ENCODE data around the gene VPS13D.
"Not testable (repeated sequence)": the region's sequence is repeated elsewhere in the genome, so short reads cannot be mapped to it uniquely, and the experiment has no call there.

Gene VPS13D

DNA sequence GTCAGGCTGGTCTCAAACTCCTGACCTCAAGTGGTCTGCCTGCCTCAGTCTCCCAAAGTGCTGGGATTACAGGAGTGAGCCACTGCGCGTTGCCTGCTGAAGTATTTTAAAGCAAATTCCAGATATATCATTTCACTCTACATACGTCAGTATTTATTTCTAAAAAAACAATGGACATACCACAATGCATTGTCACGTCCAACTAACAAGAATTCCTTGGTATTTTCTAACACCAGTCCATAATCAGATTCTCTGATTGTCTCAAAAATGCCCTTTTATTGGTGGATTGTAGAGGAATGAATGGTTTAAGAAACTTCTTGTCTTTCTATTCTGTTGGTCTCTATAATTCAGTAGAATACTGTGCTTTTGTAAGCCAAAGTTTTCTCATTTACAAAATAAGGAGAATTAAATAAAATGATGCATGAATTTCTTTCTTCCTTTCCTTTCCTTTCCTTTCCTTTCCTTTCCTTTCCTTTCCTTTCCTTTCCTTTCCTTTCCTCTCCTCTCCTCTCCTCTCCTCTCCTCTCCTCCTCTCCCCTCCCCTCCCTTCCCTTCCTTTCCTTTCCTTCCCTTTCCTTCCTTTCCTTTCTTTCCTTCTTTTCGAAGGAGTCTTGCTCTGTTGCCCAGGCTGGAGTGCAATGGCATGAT, 55.8 kb downstream of the VPS13D start:
- no peak for DNase-seq (ENCODE audit: low read depth in 1 of 2, low spot score in 1 of 2)

DNA sequence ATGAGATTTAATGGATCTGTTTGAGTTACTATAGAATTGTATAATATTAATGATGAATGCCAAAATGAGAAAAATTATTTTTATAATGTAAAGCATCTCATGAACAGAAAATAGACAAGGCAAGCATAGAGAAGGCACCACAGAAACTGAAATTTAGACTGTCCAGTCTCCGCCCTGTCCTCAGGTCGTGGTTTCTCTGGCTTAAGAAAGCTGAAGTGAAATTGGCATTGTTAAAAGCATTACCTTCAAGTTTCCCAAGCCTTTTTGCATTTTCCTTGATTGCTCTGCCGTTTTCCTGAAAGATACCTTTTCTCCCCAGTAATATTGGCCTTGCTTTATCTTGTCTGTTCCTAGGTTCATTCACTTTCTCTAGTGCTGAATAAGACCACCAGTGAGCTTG, 58.0 kb downstream of the VPS13D start:
- DNase-seq (ENCODE audit: low read depth in 1 of 2, low spot score in 1 of 2) = no peak

DNA sequence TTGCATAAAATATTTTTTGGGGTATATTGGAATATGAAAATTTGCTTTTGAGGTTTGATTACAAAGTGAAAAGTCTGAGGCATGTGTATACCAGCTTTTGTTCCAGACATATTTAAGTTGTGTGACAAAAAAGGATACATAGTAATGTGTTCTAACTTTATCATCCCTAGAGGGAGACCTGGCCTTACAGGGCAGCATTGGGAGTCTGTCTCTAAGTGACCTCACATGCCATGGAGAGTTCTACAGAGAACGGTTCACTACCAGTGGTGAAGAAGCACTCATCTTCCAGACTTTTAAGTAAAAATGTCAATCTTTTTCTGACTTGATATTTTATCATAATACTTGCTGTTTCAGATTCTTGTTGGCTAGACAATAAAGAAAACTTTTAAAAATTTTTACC, 61.0 kb downstream of the VPS13D start:
- no peak for DNase-seq (ENCODE audit: low read depth in 1 of 2, low spot score in 1 of 2)

DNA sequence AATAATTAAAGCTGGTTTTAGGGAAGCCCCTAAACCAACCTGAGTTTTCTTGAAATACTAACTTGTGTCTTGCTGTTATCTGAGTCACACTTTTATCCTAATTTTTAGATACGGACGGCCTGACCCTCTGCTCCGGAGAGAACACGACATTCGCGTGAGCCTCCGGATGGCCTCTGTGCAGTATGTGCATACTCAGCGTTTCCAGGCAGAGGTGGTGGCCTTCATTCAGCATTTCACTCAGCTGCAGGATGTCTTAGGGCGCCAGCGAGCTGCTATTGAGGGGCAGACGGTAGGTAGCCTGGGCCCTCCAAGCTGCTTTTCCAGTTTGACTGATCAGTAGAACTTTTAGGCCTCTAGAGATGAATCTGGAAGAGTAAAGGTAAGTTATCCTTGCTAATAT, 63.6 kb downstream of the VPS13D start:
- DNase-seq (ENCODE audit: low read depth in 1 of 2, low spot score in 1 of 2) = no peak

DNA sequence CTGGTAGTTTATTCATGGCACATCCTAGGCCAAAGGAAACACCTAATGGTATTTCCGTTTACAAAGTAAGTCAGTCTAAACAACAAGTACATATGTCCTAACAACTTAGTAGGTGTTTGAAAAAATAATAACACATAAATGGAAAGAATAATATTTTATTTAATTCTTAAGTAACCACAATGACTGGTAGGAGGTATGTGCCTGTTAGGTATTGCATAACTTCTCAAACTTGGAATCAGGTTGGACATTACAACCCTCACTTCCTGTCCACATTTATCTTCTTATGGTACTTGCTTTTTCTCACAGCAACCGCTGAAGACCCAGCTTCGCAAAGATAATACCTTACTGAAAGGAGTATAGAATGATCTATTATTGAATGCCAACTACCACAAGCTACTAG, 64.2 kb downstream of the VPS13D start:
- DNase-seq (ENCODE audit: low read depth in 1 of 2, low spot score in 1 of 2) = no peak

DNA sequence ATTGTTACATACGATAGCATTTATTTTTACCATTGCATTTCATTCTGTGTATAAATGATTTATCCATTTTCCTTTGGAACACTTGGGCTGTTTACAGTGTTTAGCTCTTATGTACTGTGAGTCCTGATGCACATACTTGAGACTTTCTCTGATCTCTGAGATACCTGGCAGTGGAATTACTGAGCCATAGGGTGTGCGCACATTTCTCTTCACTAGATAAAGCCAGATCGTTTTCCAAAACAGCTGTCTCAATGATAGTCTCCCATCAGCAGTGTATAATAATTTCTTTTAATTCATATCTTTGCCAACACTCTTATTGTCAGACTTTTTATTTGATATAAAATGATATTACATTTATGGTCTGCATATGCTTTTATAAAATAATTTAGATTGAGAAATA, 66.2 kb downstream of the VPS13D start:
- DNase-seq (ENCODE audit: low read depth in 1 of 2, low spot score in 1 of 2) = no peak

DNA sequence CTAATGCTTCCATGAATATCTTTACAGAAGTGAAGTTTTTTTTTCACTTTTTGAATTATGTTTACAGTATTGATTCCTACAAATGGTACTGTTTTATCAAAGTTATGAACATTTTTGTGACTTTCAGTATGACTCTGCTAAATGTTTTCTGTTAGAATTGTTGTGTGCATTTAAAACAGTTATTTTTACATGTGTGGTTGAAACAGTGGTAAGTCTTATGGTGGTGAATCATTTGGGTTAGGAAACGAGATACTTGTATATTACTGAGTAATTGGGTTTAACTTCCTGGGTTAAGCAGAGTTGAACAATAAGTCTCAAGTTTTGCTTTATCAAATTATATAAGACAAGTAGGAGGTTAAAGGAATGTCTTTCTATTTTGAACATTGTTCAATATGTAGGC, 66.8 kb downstream of the VPS13D start:
- DNase-seq (ENCODE audit: low read depth in 1 of 2, low spot score in 1 of 2) = no peak

DNA sequence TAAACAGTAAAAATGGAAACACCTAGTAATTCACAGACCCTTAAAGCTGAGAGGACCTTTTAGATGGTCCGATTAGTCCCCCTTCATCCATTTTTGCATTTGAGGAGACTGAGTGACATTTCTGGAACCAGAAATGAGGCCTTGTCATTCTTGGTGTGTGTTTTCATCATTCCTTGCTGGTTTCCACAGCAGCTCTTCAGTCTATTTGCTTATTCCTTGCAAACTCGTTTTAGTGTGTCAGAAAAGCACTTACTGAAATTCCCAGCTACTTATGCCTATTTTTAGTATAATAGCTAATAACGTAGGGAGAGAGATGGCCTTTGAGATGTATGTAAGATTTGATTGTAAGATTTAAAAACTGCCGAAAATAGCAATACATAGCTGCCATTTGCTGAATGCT, 70.9 kb downstream of the VPS13D start:
- no peak for DNase-seq (ENCODE audit: low read depth in 1 of 2, low spot score in 1 of 2)

DNA sequence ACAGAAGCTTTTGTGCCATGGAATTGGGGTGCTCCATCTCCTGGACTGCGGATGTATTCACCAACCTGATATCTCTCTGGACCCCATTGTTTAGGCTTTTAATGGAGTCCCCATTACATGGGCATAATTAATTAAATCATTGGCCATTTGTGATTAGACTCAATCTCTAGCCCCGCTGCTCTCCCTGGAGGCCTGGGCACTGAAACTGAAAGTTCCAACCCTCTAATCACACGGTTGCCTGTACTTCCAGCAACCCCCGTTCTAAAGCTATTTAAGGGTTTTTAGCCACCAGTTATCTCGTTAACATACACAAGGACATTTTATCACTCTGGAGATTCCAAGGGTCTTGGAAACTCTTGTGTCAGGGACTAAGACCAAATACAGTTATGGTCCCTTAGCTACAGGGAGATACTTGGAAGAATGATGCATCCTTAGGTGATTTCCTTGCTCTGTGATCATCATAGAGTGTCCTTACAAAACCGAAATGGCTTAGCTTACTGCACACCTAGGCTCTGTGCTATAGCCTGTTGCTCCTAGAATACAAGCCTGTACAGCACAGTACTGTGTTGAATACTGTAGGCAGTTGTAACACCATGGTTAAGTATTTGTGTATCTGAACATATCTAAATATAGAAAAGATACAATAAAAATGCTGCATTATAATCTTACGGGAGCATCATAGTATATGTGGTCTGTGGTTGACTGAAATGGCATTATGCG, 71.8 kb downstream of the VPS13D start:
- no peak for DNase-seq (ENCODE audit: low read depth in 1 of 2, low spot score in 1 of 2)

DNA sequence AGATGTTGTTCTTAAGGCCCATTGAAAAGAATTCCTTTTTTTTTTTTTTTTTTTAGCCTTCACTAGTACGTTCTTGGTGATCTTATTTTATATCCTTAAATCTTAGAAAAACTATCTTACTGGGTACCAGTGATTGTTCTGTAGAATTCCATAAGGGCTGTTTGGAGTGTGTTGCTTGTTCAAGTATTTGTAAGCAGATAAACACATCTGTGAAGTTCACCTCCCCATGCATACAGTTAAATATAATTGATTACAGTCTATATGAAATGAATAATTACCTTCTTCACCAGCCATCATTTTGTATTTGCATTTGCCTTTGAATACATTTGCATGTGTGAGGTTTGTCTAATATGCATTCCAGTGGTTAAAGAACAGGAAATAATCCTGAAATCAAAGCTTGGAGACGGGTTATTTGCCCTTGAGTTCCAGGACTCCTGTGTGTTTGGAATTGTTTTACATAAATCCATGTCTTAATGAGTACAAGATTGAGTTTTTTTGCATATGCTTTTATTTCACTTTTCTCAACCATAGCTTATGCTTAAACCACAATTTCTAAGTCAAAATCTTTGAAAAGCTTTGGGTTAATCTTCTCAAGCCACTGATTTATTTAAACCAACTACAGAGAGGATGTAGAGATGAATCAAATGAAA, 73.1 kb downstream of the VPS13D start:
- DNase-seq (ENCODE audit: low read depth in 1 of 2, low spot score in 1 of 2) = no peak

DNA sequence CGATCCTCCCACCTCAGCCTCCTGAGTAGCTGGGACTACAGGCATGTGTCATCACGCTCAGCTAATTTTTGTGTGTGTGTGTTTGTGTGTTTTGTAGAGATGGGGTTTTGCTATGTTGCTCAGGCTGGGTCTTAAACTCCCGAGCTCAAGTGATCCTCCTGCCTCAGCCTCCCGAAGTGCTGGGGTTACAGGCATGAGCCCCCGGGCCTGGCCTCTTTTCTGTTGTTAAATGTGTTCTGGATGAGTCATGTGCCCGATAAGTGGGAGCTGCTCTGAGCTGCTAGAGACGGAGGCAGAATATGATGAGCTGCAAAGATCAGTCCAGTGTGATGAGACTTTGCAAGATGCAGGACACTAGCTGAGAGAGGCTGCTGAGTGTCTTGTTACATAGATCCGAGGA, 75.5 kb downstream of the VPS13D start:
- DNase-seq (ENCODE audit: low read depth in 1 of 2, low spot score in 1 of 2) = no peak

DNA sequence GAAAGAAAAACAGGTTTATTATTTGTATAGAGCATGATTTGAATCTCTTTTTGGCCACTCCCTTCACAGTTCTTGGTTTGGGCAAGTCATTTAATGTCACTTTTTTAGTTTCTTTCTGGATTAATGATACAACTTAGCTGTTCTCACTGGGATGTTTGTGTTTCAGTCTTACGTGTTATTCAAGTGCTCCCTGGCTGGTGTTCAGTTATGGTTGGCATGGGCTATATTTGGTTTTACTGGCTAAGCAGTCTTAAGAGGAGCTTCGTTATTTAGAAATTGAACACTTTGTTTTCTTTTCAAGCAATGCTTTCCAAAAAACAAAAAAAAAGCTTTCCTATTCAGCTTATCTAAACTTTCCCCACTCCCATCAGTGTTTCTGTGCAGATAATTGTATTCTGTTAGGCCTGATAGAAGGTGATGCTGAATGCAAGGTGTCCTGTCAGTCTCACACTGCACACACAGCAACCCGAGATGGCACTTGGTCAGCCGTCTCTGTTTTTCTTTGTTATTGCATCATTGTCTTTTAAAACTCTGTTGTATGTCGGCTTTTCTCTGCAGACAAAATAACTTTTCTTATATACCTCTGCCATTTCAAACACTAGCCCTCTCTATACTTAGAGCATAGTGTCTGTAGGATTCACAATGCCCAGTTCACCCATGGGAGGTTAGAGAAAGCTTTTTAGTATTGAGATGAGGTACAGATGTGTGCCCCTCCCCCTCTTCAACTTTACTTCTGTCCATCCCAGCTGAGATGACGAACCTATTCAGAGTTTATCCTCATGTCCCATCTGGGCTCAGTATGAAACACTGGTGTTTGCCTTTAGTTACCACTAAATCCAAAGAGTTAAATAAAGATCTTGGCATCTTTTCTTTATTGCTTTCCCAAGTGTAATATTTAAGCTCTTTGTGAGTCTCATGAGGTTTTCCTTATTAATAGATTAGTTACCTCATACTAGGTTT, 80.2 kb downstream of the VPS13D start:
- no peak for DNase-seq (ENCODE audit: low read depth in 1 of 2, low spot score in 1 of 2)

DNA sequence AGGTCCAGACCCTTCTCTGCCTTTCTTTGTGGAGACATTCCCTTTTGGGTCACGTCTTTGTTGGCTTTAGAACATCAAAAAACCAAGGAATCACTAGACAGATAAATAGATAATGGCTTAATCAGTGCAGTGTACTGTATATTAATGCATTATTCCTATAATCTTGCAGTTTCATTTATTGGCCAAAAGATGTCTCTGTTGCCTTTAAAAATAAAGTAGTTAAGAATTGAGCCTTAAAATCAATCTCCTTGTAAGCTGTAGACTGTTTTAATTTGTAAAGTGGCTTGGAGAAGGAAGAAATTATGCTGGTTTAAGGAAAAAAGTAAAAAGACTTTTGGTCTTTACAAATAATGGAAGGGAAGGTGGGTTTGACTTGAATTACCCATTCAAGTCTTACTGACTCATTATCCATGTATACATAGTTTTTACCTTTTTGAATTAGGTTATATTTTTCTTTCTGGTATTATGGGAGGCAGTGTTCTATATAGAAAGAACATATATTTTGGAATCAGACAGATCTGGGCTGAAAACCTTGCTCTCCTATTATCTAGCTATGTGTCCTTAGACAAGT, 84.6 kb downstream of the VPS13D start:
- DNase-seq (ENCODE audit: low read depth in 1 of 2, low spot score in 1 of 2) = no peak

DNA sequence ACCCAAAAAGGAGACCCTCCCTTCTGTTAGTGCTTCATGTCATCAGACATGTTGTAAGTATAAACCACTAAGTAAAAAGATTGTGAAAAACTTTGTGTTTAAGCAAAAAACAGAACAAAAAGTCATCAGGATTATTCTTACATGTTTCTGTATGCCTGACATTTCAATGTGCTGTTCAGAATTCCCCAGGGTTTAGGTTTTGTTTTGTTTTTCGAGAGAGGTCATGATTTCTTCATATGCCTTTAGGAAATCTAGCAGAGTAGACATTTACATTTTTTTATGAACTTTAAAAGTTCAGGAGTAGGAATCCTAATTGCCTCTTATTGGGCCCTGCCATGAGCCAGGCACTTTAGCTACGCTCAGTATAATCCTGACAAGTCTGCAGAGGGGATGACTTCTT, 85.3 kb downstream of the VPS13D start:
- no peak for DNase-seq (ENCODE audit: low read depth in 1 of 2, low spot score in 1 of 2)

DNA sequence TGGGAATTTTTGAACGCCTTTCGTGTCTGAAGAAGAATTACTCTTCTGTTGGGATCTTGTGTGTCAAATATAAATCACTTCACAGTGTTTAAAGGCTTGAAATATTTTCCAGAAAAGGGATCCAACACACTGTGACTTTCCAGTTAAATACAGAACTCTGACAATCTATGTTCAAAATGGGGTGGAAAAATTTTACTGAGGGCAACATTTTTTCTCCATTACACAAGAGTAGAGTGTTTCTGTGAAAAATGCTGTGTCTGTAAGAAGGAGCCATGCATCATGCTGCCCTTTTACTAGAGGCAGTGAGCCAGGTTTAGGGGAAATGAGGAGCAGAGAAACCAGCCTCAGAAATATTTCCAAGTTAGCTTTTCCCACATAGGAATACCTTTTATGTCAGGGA, 86.5 kb downstream of the VPS13D start:
- no peak for DNase-seq (ENCODE audit: low read depth in 1 of 2, low spot score in 1 of 2)

DNA sequence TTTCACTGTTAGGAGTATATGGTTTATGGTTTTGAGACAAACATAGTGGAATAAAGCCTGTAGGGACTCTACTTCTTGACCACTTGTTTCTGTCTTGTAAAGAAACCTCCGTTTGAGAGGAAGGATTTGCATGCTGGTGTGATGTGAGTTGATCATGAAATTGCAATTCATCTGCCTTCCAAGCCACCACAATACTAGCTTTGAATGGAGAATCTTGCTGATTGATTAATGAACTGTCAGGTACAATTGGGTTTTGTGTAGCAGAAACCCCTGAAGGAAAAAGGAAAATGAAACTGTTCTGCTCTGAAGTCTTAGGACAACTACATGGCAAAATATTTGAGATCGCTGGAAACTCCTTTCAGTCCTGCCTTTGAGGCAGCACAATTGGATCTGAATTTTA, 90.7 kb downstream of the VPS13D start:
- no peak for DNase-seq (ENCODE audit: low read depth in 1 of 2, low spot score in 1 of 2)

DNA sequence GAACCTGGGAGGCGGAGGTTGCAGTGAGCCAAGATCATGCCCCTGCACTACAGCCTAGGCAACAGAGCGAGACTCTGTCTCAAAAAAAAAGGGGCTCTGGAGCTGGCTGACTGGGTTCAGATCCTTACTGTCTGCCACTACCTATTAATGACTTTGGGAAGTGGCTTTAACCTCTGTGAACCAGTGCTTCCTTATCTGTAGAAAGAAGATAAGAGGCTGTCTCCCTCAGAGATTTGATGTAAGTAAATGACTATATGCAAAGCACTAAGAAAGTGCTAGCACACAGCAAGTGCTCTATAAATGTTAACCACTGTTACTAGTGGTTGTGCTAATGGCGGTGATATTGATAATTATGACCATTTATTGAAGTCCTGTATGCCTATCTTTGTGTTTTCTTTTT, 94.6 kb downstream of the VPS13D start:
- DNase-seq (ENCODE audit: low read depth in 1 of 2, low spot score in 1 of 2) = no peak

DNA sequence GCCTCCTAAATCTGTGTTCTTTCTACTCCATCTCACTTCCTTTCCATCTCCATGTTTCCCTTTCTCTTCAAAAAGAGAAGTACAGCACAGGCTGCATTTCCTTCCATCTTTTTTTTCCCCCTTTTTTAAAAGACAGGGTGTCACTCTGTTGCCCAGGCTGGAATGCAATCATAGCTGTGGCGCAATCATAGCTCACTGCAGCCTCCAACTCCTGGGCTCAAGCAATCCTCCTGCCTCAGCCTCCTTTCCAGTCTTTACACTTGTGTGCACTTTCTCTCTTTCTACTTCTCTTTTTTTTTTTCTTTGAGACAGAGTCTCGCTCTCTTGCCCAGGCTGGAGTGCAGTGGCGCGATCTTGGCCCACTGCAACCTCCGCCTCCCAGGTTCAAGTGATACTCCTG, 95.1 kb downstream of the VPS13D start:
- DNase-seq (ENCODE audit: low read depth in 1 of 2, low spot score in 1 of 2) = not testable (repeated sequence)

DNA sequence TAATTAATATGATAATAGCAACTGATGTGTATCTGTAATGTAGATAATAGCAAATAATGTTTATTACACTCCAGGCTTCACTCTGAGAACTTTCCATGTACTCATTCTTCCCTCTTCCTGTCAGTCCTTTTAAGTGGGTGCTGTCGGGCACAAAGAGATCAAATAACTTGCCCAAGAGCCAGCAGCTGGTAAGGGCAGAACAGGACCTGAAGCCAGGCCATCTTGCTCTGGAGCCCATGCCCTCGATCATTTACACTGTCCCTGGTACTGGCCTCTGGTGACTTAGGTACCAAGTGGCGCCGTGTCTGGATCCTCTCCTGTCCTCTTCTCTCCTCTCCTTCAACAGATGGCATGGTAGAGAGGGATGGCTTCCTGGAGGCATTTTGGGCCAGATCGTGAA, 97.2 kb downstream of the VPS13D start:
- DNase-seq (ENCODE audit: low read depth in 1 of 2, low spot score in 1 of 2) = no peak

DNA sequence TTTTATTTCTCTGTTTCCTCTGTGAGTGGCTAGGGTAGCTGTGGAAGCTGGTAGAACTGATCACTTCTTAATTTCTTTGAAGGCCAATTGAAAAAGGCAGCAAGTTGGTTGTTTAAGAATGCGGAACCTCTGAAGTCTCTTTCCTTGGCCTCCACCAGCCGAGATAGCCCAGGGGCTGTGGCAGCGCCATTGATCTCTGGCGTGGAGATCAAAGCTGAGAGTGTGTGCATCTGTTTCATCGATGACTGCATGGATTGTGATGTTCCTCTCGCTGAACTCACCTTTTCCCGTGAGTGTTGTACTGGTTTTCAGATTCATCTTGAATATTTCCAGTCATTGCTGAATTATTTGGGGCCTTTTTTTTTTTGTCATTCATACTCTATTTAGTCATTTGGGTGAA, 97.7 kb downstream of the VPS13D start:
- no peak for DNase-seq (ENCODE audit: low read depth in 1 of 2, low spot score in 1 of 2)

All from activated T-helper 1 cell treated with anti-CD3 and anti-CD28 coated beads, Interleukin-2, amount 50 U/mL, for 16 hours (primary cell).